DMS153 (cell line): Measurements from ENCODE around the gene SLC6A9.

Experiments
- DNase-seq: peaks from one replicate; lab custom pipeline; 2025; lab: John Stamatoyannopoulos, UW

The SLC6A9 gene

GRCh38 chr1:44031252-44032169, at the start of gene SLC6A9:
Gene SLC6A9 (minus strand): TSS chr1:44031462. CDS start chr1:44024277, 7,185 bp downstream.
- DNase-seq, result no peak

DNA sequence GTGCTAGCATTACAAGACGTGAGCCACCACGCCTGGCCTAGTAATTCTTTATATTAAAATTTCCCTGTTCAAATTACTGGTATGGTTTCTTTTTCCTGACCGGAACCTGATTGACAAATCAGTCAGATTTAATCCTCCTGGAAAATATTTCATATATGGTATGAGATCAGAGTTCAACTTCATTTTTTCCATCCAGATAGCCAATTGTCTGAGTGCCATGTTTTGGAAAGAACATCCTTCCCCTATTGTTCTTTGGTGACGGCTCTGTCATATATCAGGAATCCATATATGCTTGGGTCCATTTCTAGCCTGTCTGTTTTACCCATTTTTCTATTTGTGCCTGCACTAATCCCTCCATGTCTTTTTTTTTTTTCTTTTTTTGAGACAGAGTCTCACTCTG, 48.3 kb upstream of the SLC6A9 start:
- DNase-seq, result no peak

DNA sequence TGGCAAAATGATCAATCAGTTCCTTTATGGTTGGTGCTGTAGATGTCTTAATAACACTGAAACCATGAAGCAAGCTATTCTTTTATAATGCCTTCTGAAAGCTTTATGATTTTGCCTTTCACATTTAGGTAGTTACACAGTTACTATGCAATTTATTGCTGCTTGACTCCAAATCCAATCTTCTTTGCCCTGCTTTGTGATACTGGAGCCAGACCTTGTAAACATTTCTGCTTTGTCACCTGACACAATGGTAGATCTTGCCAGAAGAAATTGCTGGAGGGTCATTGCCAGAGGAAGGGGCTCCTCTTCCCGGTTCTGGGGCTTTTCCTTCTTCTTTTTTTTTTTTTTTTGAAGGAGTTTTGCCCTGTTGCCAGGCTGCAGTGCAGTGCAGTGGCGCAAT, 46.8 kb upstream of the SLC6A9 start:
- no peak for DNase-seq

- no peak for DNase-seq
These were observed 46.2 kb upstream of the SLC6A9 start for GRCh38 chr1:44077421-44077820.

GRCh38 chr1:44076066-44076465, 44.8 kb upstream of the SLC6A9 start:
- DNase-seq, result no peak

DNA sequence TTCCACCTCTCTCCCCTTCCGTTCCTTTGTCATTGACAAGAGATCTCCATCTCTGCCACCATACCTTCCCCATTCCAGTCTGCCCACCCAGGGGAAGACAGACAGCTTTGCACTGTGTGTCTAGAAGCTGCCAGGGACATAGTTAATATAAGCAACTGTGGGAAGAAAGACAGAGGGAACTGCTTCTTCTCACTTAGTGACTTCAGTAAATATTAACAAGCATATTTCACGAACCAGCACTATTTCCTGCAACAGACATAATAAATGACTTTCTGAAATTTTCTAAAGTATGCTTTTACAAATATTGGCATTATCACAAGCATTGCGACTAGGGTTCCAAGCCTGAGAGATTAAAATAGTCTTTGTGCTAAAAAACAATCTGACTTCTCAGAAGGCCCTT, 43.2 kb upstream of the SLC6A9 start:
- DNase-seq, result no peak

- no peak for DNase-seq
These were observed 42.3 kb upstream of the SLC6A9 start for GRCh38 chr1:44073528-44073927.

GRCh38 chr1:44072821-44073220, 41.6 kb upstream of the SLC6A9 start:
- no peak for DNase-seq

DNA sequence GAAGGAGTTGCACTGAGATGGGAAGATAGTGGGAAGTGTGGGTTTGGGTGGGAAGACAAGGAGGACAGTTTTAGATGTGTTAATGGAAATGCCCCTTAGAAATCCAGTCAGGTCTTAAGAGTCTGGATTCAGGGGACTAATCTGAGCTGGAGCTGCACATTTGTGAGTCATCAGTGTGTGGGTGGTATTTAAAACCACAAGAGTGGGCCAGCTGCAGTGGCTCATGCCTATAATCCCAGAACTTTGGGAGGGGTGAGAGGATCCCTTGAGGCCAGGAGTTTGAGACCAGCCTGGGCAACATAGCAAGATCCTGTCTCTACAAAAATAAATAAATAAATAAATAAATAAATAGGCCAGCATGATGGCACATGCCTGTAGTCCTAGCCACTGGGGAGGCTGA, 40.9 kb upstream of the SLC6A9 start:
- no peak for DNase-seq

DNA sequence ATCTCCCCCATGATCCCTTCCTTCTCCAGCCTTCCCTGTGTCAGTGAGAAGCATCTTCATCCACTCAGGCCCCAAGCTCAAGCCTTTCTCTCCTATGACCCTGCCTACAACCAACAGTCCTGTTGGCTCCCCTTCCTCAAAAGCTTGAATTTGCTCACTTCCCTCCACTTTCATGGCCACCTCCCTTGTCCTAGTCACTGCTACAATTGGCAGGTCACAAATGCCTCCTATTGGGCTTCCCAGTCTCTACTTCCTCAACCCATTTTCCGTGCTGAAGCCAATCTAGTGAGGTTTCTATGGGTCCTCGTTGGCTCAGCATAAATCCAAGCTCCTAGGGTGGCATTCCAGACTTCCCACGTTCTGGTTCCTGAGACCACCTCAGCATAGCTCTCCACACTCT, 40.2 kb upstream of the SLC6A9 start:
- no peak for DNase-seq

DNA sequence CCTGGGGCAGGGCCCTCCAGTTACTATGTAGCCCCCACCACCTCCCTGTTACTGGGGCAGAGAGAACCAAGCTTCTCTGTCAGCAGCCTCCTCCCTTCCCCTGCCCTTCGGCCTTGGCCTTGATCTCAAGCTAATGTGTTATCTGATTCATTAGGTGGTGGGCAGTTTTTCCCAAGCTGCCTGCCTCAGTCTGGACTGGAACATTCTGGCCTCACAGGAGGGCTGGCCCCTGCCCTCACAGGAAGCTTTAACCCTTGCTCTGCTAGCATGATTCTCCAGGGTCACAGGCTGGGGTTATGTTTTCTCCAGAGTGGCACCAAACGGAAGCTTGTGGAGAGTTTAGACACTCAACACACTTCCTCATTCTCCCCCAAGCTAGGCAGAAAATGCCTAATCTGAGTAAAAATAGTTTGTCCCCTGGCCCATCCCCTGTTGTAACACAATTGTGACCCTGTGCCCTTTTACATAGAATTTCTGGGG, 37.2 kb upstream of the SLC6A9 start:
- DNase-seq, result no peak

DNA sequence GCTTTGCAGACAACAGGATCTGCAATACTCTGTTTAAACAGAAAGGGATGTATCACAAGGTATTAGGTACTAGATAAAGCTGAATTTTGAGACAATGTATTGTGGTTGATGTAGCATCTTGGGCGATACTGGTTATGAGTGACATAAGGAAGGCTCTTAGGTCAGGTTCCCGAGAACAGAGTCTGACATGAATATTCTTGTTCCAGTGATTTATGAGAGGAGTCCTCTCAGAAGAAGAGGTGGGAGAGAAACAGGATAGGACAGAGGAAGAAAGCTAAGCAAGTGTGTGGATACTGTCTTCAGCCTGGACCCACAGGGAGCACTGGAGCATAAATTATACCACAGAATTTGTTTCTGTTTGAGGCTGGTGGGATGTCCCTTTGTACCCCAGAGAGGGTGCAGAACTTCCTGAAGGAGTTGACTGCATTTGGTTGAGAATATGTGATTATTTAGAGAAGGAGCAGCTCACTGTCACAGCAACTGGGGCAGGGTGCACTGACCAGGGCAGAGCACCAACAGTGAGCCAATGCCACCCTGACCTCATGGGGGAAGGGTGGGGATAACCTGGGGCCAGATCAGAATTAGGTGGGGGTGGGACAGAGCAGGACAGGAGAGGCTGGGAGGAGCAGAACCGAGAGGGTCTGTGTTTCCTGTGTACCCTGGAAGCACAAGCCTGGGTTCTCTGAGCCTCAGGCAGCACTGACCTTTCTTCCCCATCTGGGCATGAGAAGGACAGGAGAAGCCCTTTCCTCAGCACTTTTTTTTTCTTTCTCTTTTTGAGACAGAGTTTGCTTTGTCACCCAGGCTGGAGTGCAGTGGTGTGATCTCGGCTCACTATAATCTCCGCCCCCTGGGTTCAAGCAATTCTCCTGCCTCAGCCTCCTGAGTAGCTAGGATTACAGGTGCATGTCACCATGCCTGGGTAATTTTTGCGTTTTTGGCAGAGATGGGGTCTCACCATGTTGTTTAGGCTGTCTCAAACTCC, 36.3 kb upstream of the SLC6A9 start:
- DNase-seq, result no peak

GRCh38 chr1:44062656-44063179, 31.5 kb upstream of the SLC6A9 start:
- DNase-seq, result no peak

GRCh38 chr1:44061857-44062256, 30.6 kb upstream of the SLC6A9 start:
- no peak for DNase-seq

DNA sequence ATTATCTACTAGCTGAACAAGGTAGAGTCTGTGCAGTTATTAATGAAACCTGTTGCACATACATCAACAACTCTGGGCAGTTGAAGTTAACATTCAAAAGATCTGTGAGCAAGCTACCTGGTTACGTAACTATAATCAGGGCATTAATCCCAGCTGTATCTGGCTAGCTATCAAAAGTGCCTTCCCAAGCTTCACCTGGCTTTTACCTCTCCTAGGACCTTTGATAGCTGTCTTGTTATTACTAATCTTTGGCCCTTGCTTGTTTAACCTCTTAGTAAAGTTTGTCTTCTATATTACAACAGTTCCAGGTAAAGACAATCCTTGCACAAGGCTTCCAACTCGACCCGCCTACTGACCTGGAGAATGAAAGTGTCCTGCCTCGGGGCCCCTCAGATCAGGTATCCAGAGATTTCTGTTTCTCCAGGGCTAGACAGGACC, 29.6 kb upstream of the SLC6A9 start:
- no peak for DNase-seq

DNA sequence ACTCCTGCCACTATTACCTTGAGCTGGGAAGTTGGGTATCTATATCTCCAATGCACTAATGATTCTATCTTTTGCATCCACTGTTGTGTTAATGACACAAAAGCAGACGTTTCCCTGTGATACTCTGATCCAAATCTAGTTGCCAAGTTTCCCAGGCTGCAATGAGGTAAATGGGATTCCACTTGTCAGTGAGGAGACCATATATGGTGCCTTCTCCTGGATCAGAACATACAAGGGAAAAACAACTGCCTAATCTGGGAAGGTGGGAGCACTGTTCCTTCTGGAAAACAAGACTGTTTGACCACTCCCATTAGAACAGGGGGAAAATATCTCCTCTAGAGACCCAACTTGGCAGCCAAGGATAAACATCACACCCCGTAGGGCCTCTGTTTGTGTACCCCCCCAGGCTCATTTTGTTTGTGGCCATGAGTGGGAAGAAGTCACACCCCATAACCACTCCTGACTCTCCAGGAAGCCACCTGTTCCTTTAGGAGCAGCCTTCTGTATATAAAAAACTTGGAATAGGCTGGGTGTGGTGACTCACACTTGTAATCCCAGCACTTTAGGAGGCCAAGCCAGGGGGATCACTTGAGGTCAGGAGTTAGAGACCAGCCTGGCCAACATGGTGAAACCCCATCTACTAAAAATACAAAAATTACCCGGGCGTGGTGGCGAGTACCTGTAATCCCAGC, 28.5 kb upstream of the SLC6A9 start:
- DNase-seq, result no peak

- DNase-seq, result no peak
These were observed 27.9 kb upstream of the SLC6A9 start for GRCh38 chr1:44059212-44059611.

DNA sequence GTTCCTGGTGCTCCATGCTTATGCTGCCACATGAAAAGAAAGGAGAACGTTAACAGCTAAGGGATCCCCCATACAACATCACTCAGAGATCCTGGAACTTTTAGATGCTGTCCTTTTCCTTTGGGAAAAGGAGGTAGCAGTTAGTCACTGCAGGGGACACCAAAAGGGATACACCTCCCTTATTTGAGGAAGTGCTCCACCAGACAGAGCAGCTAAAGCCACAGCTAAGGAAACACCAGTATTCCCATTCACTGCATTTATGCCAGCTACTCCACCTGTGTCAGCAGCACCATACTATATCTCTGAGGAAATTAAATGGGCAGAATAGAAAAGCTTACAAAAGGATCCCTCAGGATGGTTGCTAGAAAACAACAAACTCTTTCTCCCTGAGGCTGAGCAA, 26.0 kb upstream of the SLC6A9 start:
- no peak for DNase-seq

DNA sequence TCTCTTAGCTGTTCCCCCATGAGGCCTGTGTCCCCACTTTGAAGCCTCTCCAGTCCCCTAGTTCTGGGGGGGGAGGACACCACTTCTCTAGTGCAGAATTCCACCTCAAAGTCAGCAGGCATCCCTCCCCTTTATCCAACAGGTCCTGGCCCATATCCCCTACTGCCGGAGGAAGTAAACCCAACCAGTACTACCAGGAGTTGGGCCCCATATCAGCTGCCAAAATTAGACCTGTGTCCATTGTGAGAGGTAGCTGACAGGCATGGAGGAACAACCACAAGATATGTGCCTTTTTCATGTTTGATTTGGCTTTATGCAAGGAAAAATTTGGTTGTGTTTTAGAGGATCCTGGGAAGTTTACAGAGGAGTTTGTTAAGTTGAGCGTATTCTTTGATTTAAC, 22.1 kb upstream of the SLC6A9 start:
- DNase-seq, result no peak

- DNase-seq, result no peak
These were observed 19.0 kb upstream of the SLC6A9 start for GRCh38 chr1:44050261-44050660.

DNA sequence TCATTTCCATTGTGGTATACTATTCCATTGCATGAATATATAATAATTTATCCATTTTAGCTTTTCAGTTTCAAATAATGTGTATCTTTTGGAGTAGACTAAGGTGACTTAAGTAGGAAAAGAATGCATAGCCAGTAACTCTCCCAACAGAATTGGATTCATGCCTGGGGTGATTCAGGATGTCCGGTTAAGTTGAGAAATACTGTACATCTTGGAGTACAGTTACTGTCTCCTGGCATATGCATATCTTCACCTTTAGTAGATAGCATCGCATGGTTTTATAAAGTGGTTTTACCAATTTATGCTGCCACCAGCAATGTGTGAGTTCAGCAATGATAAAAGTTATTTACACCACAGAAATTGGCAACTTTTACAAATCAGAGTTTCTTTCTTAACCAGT, 18.6 kb upstream of the SLC6A9 start:
- DNase-seq, result no peak
